MM.1S (cell line): ENCODE measurements around the gene KLHL36.

Experiments used
- DNase-seq: peaks from one replicate; pipeline ENCODE4 v3.0.0-alpha.2; 2015
- H2AFZ ChIP-seq: fragments of 300-600 bp; sonication (generic); 2 replicates; pipeline ENCODE4 v1.6.0; 2016; ENCODE audit warnings: antibody characterized with exemption, low read length
- H3F3A ChIP-seq: fragments of 300-600 bp; sonication (generic); 2 replicates; pipeline ENCODE4 v1.6.1; 2016; ENCODE audit warnings: mild to moderate bottlenecking, antibody characterized with exemption, low read length, moderate library complexity, mixed read lengths; ENCODE audit not compliant: insufficient read depth
- H3K27ac ChIP-seq: fragments of 300-600 bp; sonication (generic); 2 replicates; pipeline ENCODE4 v1.5.1; 2016; ENCODE audit warnings: mild to moderate bottlenecking, low read length
- H3K27me3 ChIP-seq: fragments of 300-600 bp; sonication (generic); replicated peaks from 2 replicates; pipeline ENCODE4 v1.6.0; 2016; ENCODE audit warnings: low read length; ENCODE audit not compliant: insufficient read depth
- H3K36me3 ChIP-seq: fragments of 300-600 bp; sonication (generic); replicated peaks from 2 replicates; pipeline ENCODE4 v1.6.1; 2016; ENCODE audit warnings: mild to moderate bottlenecking, low read length, mixed read lengths; ENCODE audit not compliant: insufficient read depth
- H3K4me1 ChIP-seq: fragments of 300-600 bp; sonication (generic); 2 replicates; pipeline ENCODE4 v1.6.1; 2016; ENCODE audit warnings: low read length, mixed read lengths
- H3K4me2 ChIP-seq: fragments of 300-600 bp; sonication (generic); 2 replicates; pipeline ENCODE4 v1.6.0; 2016; ENCODE audit warnings: low read depth, low read length
- H3K4me3 ChIP-seq: fragments of 300-600 bp; sonication (generic); 2 replicates; pipeline ENCODE4 v1.5.1; 2016; ENCODE audit warnings: low read length, mixed read lengths
- H3K79me2 ChIP-seq: fragments of 300-600 bp; sonication (generic); 2 replicates; pipeline ENCODE4 v1.6.1; 2016; ENCODE audit warnings: mixed run types, low read length, mixed read lengths
- H3K9ac ChIP-seq: fragments of 300-600 bp; sonication (generic); 2 replicates; pipeline ENCODE4 v1.6.1; 2016; ENCODE audit warnings: low read length, mixed read lengths
- H3K9me2 ChIP-seq: fragments of 300-600 bp; sonication (generic); replicated peaks from 2 replicates; pipeline ENCODE4 v1.6.1; 2016; ENCODE audit warnings: mild to moderate bottlenecking, low read length, mixed read lengths; ENCODE audit not compliant: insufficient read depth
- H3K9me3 ChIP-seq: fragments of 300-600 bp; sonication (generic); replicated peaks from 2 replicates; pipeline ENCODE4 v1.6.1; 2016; ENCODE audit warnings: mild to moderate bottlenecking, low read length, mixed read lengths; ENCODE audit not compliant: insufficient read depth
- H4K20me1 ChIP-seq: fragments of 300-600 bp; sonication (generic); 2 replicates; pipeline ENCODE4 v1.6.1; 2016; ENCODE audit warnings: mild to moderate bottlenecking, low read length, moderate library complexity, mixed read lengths; ENCODE audit not compliant: insufficient read depth
- EZH2 ChIP-seq: fragments of 300-600 bp; sonication (generic); optimal IDR thresholded peaks from 2 replicates; pipeline ENCODE3; 2017; ENCODE audit warnings: low read depth, mild to moderate bottlenecking, antibody characterized with exemption, low read length, mixed read lengths
- EZH2phosphoT487 ChIP-seq: fragments of 300-600 bp; sonication (generic); IDR thresholded peaks from 2 replicates; pipeline ENCODE4 v1.6.1; 2018; ENCODE audit warnings: antibody characterized with exemption, low read length
- TF ChIP-seq, protein P1 (sequence below): fragments of 300-600 bp; sonication (generic); IDR thresholded peaks from 2 replicates; pipeline ENCODE4 v1.5.1; 2016; ENCODE audit warnings: antibody characterized with exemption, low read length, mixed read lengths

KLHL36 gene

DNA sequence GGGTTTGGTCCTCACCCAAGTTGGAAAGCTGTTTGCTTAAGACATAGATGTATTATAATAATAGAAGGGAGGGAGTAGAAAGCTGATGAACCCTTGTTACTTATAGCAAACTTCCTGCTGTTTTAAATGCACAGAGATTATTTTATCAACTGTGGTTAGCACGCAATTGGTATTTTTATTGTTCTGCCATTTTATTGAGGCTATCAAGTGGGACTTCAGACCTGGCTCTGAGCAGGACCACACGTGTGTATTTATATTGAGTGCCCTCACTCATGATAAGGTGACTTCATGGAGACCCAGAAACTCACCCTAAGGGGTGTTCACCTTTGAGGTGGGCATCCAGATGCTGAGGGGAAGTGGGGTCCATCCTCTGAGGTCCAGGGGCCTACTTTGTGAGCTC, 17.0 kb downstream of the KLHL36 start:
- Histone ChIP-seq H3K9me2 (no peaks in the 10 kb centered on the region), H3F3A (no peaks in the 10 kb centered on the region), H4K20me1 (no peaks in the 10 kb centered on the region), H3K36me3 (no peaks in the 10 kb centered on the region), H3K4me1 (peaks cover 12% of the 10 kb centered on the region; the same call in 1 of the 2 replicates), H3K4me3 (no peak overlapping the region), H3K27ac (no peak overlapping the region), H3K9ac (no peak overlapping the region), H3K4me2 (no peak overlapping the region), H3K9me3 (no peaks in the 10 kb centered on the region), H2AFZ (no peak overlapping the region), H3K27me3 (no peaks in the 10 kb centered on the region), H3K79me2 (no peaks in the 10 kb centered on the region)
- no peak for DNase-seq
- TF ChIP-seq EZH2 (no peak), EZH2phosphoT487 (no peak)
- TF ChIP-seq, protein P1, sequence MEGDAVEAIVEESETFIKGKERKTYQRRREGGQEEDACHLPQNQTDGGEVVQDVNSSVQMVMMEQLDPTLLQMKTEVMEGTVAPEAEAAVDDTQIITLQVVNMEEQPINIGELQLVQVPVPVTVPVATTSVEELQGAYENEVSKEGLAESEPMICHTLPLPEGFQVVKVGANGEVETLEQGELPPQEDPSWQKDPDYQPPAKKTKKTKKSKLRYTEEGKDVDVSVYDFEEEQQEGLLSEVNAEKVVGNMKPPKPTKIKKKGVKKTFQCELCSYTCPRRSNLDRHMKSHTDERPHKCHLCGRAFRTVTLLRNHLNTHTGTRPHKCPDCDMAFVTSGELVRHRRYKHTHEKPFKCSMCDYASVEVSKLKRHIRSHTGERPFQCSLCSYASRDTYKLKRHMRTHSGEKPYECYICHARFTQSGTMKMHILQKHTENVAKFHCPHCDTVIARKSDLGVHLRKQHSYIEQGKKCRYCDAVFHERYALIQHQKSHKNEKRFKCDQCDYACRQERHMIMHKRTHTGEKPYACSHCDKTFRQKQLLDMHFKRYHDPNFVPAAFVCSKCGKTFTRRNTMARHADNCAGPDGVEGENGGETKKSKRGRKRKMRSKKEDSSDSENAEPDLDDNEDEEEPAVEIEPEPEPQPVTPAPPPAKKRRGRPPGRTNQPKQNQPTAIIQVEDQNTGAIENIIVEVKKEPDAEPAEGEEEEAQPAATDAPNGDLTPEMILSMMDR = no peak

DNA sequence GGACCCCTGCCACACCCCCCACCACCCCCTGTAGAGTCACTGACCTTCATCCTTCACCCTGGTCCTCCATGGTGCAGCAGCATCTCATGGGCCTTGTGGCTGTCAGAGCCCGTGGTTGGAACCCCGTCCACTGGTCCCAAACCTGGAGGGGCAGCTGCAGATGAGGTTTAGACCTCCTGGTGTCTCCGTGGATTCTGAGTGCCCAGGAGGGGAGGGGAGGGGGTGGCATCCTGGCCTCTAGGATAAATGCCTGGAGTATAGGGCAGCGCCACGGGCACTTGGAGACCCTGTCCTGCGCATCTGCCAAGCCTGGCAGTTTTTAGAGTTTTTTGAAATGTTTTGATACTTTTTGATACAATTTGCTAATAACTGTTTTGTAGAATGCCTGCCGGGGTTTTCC, 17.5 kb downstream of the KLHL36 start:
- Histone ChIP-seq H4K20me1 (no peaks in the 10 kb centered on the region), H3K4me1 (peaks cover 12% of the 10 kb centered on the region; the same call in 1 of the 2 replicates), H3K9ac (no peak overlapping the region), H3K79me2 (no peaks in the 10 kb centered on the region), H3K36me3 (no peaks in the 10 kb centered on the region), H3K27ac (no peak overlapping the region), H3K4me2 (no peak overlapping the region), H3K9me3 (no peaks in the 10 kb centered on the region), H3K27me3 (no peaks in the 10 kb centered on the region), H3F3A (no peaks in the 10 kb centered on the region), H3K4me3 (no peak overlapping the region), H2AFZ (no peak overlapping the region), H3K9me2 (no peaks in the 10 kb centered on the region)
- TF ChIP-seq, protein P1 = no peak
- TF ChIP-seq EZH2 (no peak), EZH2phosphoT487 (no peak)
- DNase-seq = no peak

DNA sequence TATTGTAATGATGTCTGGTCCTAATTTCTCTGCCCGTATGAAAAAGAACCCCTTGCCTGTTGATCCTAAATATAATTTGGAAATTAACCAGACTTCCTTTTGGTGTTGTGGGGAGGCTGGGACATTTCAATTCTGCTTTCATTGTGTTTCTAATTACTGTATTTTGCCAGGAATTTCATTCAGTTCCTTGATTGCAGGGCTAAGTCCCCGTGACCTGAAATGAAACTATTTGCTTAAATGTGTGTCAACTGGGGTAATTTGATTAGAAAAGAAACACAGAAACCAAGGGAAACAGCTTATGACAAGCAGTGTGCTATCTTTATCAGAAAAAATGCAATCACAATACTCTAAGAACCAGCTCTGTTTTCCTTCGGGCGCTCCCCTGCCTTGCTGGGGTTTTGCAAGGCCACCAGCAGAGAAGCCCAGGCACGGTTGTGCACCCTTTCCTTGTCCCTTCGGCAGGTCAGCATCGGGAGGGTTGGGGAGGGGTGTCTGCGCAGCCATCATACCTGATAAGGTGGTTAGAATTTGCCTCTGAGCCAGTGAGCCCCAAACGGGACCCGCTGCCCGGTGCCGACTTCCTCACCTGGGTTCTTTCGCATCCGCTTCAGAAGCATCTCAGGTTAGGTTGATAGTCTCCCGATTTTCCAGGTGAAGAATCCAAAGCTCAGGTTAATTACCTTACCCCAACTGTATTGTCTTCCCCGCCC, 19.4 kb downstream of the KLHL36 start:
- Histone ChIP-seq H3K4me3 (no peak overlapping the region), H3K9ac (no peak overlapping the region), H3K4me2 (no peak overlapping the region), H2AFZ (no peak overlapping the region), H3K4me1 (peaks cover 12% of the 10 kb centered on the region; the same call in 1 of the 2 replicates), H3K27me3 (no peaks in the 10 kb centered on the region), H3K9me3 (no peaks in the 10 kb centered on the region), H3K79me2 (no peaks in the 10 kb centered on the region), H4K20me1 (no peaks in the 10 kb centered on the region), H3K27ac (no peak overlapping the region), H3K36me3 (no peaks in the 10 kb centered on the region), H3K9me2 (no peaks in the 10 kb centered on the region), H3F3A (no peaks in the 10 kb centered on the region)
- TF ChIP-seq EZH2 = no peak
- no peak for TF ChIP-seq EZH2phosphoT487
- TF ChIP-seq, protein P1 = no peak
- no peak for DNase-seq
